ENCODE measurements around the gene SPEM3.

SPEM3 gene

DNA sequence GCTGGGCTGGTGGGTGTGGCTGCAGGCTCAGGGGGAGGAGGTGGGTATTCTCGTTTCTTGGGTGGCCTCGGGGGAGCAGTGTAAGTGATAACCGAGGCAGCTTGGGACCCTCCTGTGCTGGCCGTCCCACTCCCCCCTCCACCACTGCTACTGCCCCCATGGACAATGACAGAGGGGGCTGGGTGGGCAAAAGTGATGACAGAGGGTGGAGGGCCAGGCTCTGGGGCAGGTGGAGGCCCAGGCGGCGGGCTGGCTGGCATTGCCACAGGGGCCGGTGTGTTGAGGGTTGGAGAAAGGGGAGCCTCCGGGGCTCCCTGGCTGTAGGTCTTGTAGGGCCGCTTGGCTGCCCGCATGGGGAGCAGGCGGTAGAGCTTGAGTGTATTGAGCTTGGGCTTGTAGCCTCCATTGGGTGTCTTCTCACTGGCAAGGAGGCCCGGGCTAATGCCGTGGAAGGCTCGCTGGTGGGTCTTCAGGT, 34.8 kb downstream of the SPEM3 start:
- Histone ChIP-seq H2AFZ (ENCODE audit: low read depth, low read length) (no peak overlapping the region), H3K27me3 (ENCODE audit: control insufficient read depth in 1 of 2, insufficient read depth in 1 of 2, low read length in 2 of 2) (no peaks in the 10 kb centered on the region), H3K4ac (ENCODE audit: low read depth in 1 of 2, low read length in 2 of 2) (no peak overlapping the region), H3K4me1 (ENCODE audit: control insufficient read depth, insufficient read depth, low read depth, low read length) (peaks cover 8% of the 10 kb centered on the region), H2BK120ac (ENCODE audit: low read depth, low read length) (no peak overlapping the region), H3K36me3 (ENCODE audit: control insufficient read depth in 1 of 2, insufficient read depth in 2 of 2, low read depth in 1 of 2, low read length in 2 of 2) (peaks cover 58 to 63% of the 10 kb centered on the region in 2 experiments), H2AK5ac (ENCODE audit: low read length, severe bottlenecking) (no peak overlapping the region), H3K79me1 (replicated peaks; ENCODE audit: low read length, poor library complexity, severe bottlenecking) (peaks cover 43% of the 10 kb centered on the region), H4K8ac (ENCODE audit: low read length) (no peak overlapping the region), H3K4me2 (ENCODE audit: low read length, poor library complexity, severe bottlenecking) (no peak overlapping the region), H3K18ac (ENCODE audit: low read depth in 1 of 2, low read length in 2 of 2) (no peak overlapping the region), H4K91ac (ENCODE audit: low read length) (no peak overlapping the region), H3K14ac (ENCODE audit: low read length in 2 of 2) (no peak overlapping the region), H3K9me3 (ENCODE audit: control insufficient read depth, low read length) (no peaks in the 10 kb centered on the region), H3K9ac (ENCODE audit: low read length) (no peak overlapping the region), H3K23ac (ENCODE audit: low read length in 2 of 2) (no peak overlapping the region), H2BK15ac (ENCODE audit: low read depth, poor library complexity, severe bottlenecking) (no peak overlapping the region), H3K27ac (ENCODE audit: low read length, poor library complexity, severe bottlenecking) (no peak overlapping the region), H2BK12ac (ENCODE audit: low read length in 2 of 2) (no peak overlapping the region), H3K4me3 (ENCODE audit: insufficient read depth in 1 of 2, low read depth in 1 of 2, low read length in 2 of 2) (no peak overlapping the region), H2BK5ac (ENCODE audit: low read depth, low read length, poor library complexity, severe bottlenecking) (no peak overlapping the region)
- no peak for DNase-seq
- WGBS = over 99% methylated on average over 10 of the region's 14 CpGs

DNA sequence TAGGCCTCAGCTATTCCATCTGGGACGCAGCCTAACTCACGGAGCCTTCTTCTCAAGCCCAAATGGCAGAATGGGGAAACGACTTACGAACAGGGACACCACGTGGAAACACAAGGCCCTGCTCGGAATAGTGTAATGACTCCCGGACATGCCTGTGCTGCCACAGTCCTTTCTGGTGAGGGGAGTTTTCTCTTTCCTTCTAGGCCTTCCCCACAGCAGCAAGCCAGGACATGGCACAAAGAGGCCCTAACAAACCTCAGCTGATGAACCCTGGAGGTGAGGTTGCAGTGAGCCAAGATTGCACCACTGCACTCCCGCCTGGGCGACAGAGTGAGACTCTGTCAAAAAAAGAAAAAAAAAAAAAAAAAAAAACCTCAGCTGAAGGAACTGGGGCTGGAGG, 35.4 kb downstream of the SPEM3 start:
- Histone ChIP-seq H2BK5ac (ENCODE audit: low read depth, low read length, poor library complexity, severe bottlenecking) (no peak overlapping the region), H3K27ac (ENCODE audit: low read length, poor library complexity, severe bottlenecking) (no peak overlapping the region), H4K8ac (ENCODE audit: low read length) (no peak overlapping the region), H2BK120ac (ENCODE audit: low read depth, low read length) (no peak overlapping the region), H4K91ac (ENCODE audit: low read length) (no peak overlapping the region), H2AK5ac (ENCODE audit: low read length, severe bottlenecking) (no peak overlapping the region), H3K27me3 (ENCODE audit: control insufficient read depth in 1 of 2, insufficient read depth in 1 of 2, low read length in 2 of 2) (no peaks in the 10 kb centered on the region), H2BK12ac (ENCODE audit: low read length in 2 of 2) (no peak overlapping the region), H3K23ac (ENCODE audit: low read length in 2 of 2) (no peak overlapping the region), H3K4me2 (ENCODE audit: low read length, poor library complexity, severe bottlenecking) (no peak overlapping the region), H3K18ac (ENCODE audit: low read depth in 1 of 2, low read length in 2 of 2) (no peak overlapping the region), H3K79me1 (replicated peaks; ENCODE audit: low read length, poor library complexity, severe bottlenecking) (peaks cover 48% of the 10 kb centered on the region), H2AFZ (ENCODE audit: low read depth, low read length) (no peak overlapping the region), H2BK15ac (ENCODE audit: low read depth, poor library complexity, severe bottlenecking) (no peak overlapping the region), H3K9me3 (ENCODE audit: control insufficient read depth, low read length) (no peaks in the 10 kb centered on the region), H3K14ac (ENCODE audit: low read length in 2 of 2) (no peak overlapping the region), H3K9ac (ENCODE audit: low read length) (no peak overlapping the region), H3K36me3 (ENCODE audit: control insufficient read depth in 1 of 2, insufficient read depth in 2 of 2, low read depth in 1 of 2, low read length in 2 of 2) (peaks cover 59 to 69% of the 10 kb centered on the region in 2 experiments), H3K4ac (ENCODE audit: low read depth in 1 of 2, low read length in 2 of 2) (no peak overlapping the region), H3K4me1 (ENCODE audit: control insufficient read depth, insufficient read depth, low read depth, low read length) (peaks cover 8% of the 10 kb centered on the region), H3K4me3 (ENCODE audit: insufficient read depth in 1 of 2, low read depth in 1 of 2, low read length in 2 of 2) (no peak overlapping the region)
- no peak for DNase-seq
- 95% methylated on average over 9 of the region's 9 CpGs for WGBS

DNA sequence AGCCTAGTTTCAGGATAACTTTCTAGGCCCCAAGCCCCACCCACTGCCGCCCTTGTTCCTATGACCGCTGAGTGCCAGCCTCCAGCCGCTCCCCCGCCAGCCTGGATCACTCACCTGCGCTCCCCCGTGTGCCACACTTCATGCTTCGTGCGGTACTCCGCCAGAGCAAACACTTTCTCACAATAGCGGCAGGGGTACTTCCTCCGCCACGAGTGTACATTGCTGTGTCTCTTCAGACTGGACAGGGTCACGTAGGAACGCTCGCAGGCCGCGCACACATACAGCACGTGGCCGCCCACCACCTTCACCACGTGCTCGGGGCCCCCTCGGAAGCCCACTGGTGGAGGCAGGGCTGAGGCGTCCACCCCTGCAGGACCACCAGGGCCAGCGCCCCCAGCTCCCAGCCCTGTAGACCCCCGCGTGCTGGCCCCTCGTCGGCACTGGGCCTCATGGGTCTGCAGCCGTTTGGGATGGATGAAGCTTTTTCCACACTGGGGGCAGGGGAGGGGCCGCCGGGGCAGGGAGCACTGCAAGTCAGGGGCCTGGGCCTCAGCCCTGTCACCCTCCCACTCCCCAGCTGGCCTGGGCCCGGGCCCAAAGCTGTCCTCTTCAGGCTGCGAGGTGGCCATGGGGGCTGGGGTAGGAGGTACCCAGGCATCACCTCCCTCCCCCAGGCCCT, 37.1 kb downstream of the SPEM3 start:
- DNase-seq = no peak
- peak overlapping the region in 1 of 2 experiments; percentile 29 for H3K4me3 ChIP-seq (ENCODE audit: insufficient read depth in 1 of 2, low read depth in 1 of 2, low read length in 2 of 2)
- no peak overlapping the region for H2BK12ac ChIP-seq (ENCODE audit: low read length in 2 of 2)
- H2BK120ac ChIP-seq (ENCODE audit: low read depth, low read length) = no peak overlapping the region
- H3K4me1 ChIP-seq (ENCODE audit: control insufficient read depth, insufficient read depth, low read depth, low read length) = peaks cover 8% of the 10 kb centered on the region
- H3K18ac ChIP-seq (ENCODE audit: low read depth in 1 of 2, low read length in 2 of 2) = no peak overlapping the region
- H4K91ac ChIP-seq (ENCODE audit: low read length) = no peak overlapping the region
- H3K4ac ChIP-seq (ENCODE audit: low read depth in 1 of 2, low read length in 2 of 2) = no peak overlapping the region
- H2BK15ac ChIP-seq (ENCODE audit: low read depth, poor library complexity, severe bottlenecking) = peak overlapping the region; percentile 80
- H3K14ac ChIP-seq (ENCODE audit: low read length in 2 of 2) = no peak overlapping the region
- no peak overlapping the region for H2BK5ac ChIP-seq (ENCODE audit: low read depth, low read length, poor library complexity, severe bottlenecking)
- no peaks in the 10 kb centered on the region for H3K9me3 ChIP-seq (ENCODE audit: control insufficient read depth, low read length)
- H3K27me3 ChIP-seq (ENCODE audit: control insufficient read depth in 1 of 2, insufficient read depth in 1 of 2, low read length in 2 of 2) = no peaks in the 10 kb centered on the region
- H2AK5ac ChIP-seq (ENCODE audit: low read length, severe bottlenecking) = no peak overlapping the region
- no peak overlapping the region for H3K27ac ChIP-seq (ENCODE audit: low read length, poor library complexity, severe bottlenecking)
- no peak overlapping the region for H3K23ac ChIP-seq (ENCODE audit: low read length in 2 of 2)
- H3K4me2 ChIP-seq (ENCODE audit: low read length, poor library complexity, severe bottlenecking) = no peak overlapping the region
- H3K79me1 ChIP-seq (replicated peaks; ENCODE audit: low read length, poor library complexity, severe bottlenecking) = peaks cover 49% of the 10 kb centered on the region
- H2AFZ ChIP-seq (ENCODE audit: low read depth, low read length) = no peak overlapping the region
- H4K8ac ChIP-seq (ENCODE audit: low read length) = no peak overlapping the region
- no peak overlapping the region for H3K9ac ChIP-seq (ENCODE audit: low read length)
- 98% methylated on average over 33 of the region's 33 CpGs for WGBS
- H3K36me3 ChIP-seq (ENCODE audit: control insufficient read depth in 1 of 2, insufficient read depth in 2 of 2, low read depth in 1 of 2, low read length in 2 of 2) = peaks cover 59 to 67% of the 10 kb centered on the region in 2 experiments

DNA sequence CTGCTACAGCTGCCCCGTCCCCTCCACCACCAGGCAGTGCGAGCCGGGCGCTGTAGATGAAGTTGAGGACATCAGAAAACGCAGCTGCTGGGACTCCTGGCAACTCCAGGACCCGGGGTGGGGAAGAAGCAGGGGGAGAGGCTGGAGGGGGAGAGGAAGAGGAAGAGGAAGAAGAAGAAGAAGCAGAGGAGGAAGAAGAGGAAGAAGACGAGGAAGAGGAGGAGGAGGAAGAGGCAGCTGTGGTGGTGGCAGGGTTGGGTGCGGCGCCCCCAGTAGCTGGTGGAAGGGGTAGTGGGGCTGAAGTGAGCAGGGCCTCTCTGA, 37.6 kb downstream of the SPEM3 start:
- H3K4me3 ChIP-seq (ENCODE audit: insufficient read depth in 1 of 2, low read depth in 1 of 2, low read length in 2 of 2) = no peak overlapping the region
- H3K4me2 ChIP-seq (ENCODE audit: low read length, poor library complexity, severe bottlenecking) = no peak overlapping the region
- H3K27ac ChIP-seq (ENCODE audit: low read length, poor library complexity, severe bottlenecking) = no peak overlapping the region
- no peak overlapping the region for H2AK5ac ChIP-seq (ENCODE audit: low read length, severe bottlenecking)
- no peak overlapping the region for H3K14ac ChIP-seq (ENCODE audit: low read length in 2 of 2)
- WGBS = 99% methylated on average over 9 of the region's 9 CpGs
- no peak overlapping the region for H3K18ac ChIP-seq (ENCODE audit: low read depth in 1 of 2, low read length in 2 of 2)
- H4K8ac ChIP-seq (ENCODE audit: low read length) = peak overlapping the region; percentile 50
- H3K4ac ChIP-seq (ENCODE audit: low read depth in 1 of 2, low read length in 2 of 2) = no peak overlapping the region
- H3K27me3 ChIP-seq (ENCODE audit: control insufficient read depth in 1 of 2, insufficient read depth in 1 of 2, low read length in 2 of 2) = no peaks in the 10 kb centered on the region
- H2BK5ac ChIP-seq (ENCODE audit: low read depth, low read length, poor library complexity, severe bottlenecking) = no peak overlapping the region
- no peak for DNase-seq
- no peak overlapping the region for H2AFZ ChIP-seq (ENCODE audit: low read depth, low read length)
- H3K79me1 ChIP-seq (replicated peaks; ENCODE audit: low read length, poor library complexity, severe bottlenecking) = peaks cover 47% of the 10 kb centered on the region
- H3K23ac ChIP-seq (ENCODE audit: low read length in 2 of 2) = no peak overlapping the region
- H2BK120ac ChIP-seq (ENCODE audit: low read depth, low read length) = no peak overlapping the region
- H2BK15ac ChIP-seq (ENCODE audit: low read depth, poor library complexity, severe bottlenecking) = peak overlapping the region; percentile 80
- H3K4me1 ChIP-seq (ENCODE audit: control insufficient read depth, insufficient read depth, low read depth, low read length) = peaks cover 8% of the 10 kb centered on the region
- H3K9ac ChIP-seq (ENCODE audit: low read length) = peak overlapping the region; percentile 42
- peak overlapping the region; percentile 73 for H4K91ac ChIP-seq (ENCODE audit: low read length)
- H3K36me3 ChIP-seq (ENCODE audit: control insufficient read depth in 1 of 2, insufficient read depth in 2 of 2, low read depth in 1 of 2, low read length in 2 of 2) = peaks cover 56 to 61% of the 10 kb centered on the region in 2 experiments
- H2BK12ac ChIP-seq (ENCODE audit: low read length in 2 of 2) = peak overlapping the region in 1 of 2 experiments; percentile 33
- no peaks in the 10 kb centered on the region for H3K9me3 ChIP-seq (ENCODE audit: control insufficient read depth, low read length)

Measured in mesenchymal stem cell (in vitro differentiated cells and primary cell).